ENCODE measurements around the gene ETV4.
"Not testable (repeated sequence)": the region's sequence is repeated elsewhere in the genome, so short reads cannot be mapped to it uniquely, and the experiment has no call there.

The ETV4 gene

GRCh38 chr17:43509440-43509839, 36.7 kb downstream of the ETV4 start:
- DNase-seq, result not testable (repeated sequence)

- DNase-seq, result no peak
Observed at GRCh38 chr17:43490621-43491020, 55.5 kb downstream of the ETV4 start.

GRCh38 chr17:43483674-43484551, 62.2 kb downstream of the ETV4 start, which contains the start of gene DHX8:
DHX8 (plus strand) TSS chr17:43483975; CDS start chr17:43484038, 63 bp downstream.
- peak; percentile 99 for DNase-seq

- DNase-seq, result no peak
Observed at GRCh38 chr17:43482103-43483012, 63.8 kb downstream of the ETV4 start.

GRCh38 chr17:43479948-43480347, 66.2 kb downstream of the ETV4 start:
- no peak for DNase-seq
